Smooth muscle cell (in vitro differentiated cells): ENCODE results near the gene CYP46A1. TPM values are rescaled to one million over a fixed set of nuclear protein-coding genes. Genes with fewer than 3 reads are reported as not detected.

Source experiments
- DNase-seq: peaks from one replicate; lab custom pipeline; 2025; ENCODE audit not compliant: unreplicated experiment; lab: John Stamatoyannopoulos, UW
- H2AFZ ChIP-seq: fragments of 200-600 bp; sonication (generic); 2 replicates; pipeline ENCODE4 v1.6.0; 2016; ENCODE audit warnings: antibody characterized with exemption, low read depth, mild to moderate bottlenecking
- H3F3A ChIP-seq: fragments of 200-600 bp; sonication (generic); 2 replicates; pipeline ENCODE4 v1.6.0; 2017; ENCODE audit warnings: antibody characterized with exemption, low read depth
- H3K27ac ChIP-seq: fragments of 200-600 bp; sonication (generic); 2 replicates; pipeline ENCODE4 v1.5.1; 2016; ENCODE audit warnings: low read depth, mild to moderate bottlenecking
- H3K27me3 ChIP-seq: fragments of 200-600 bp; sonication (generic); 2 replicates; pipeline ENCODE4 v1.6.1; 2016; ENCODE audit warnings: low read depth, mild to moderate bottlenecking
- H3K36me3 ChIP-seq: fragments of 200-600 bp; sonication (generic); 2 replicates; pipeline ENCODE4 v1.5.1; 2016; ENCODE audit warnings: low read depth
- H3K4me1 ChIP-seq: fragments of 200-600 bp; sonication (generic); 2 replicates; pipeline ENCODE4 v1.5.1; 2016; ENCODE audit warnings: low read depth
- H3K4me2 ChIP-seq: fragments of 200-600 bp; sonication (generic); 2 replicates; pipeline ENCODE4 v1.6.0; 2016; ENCODE audit warnings: mild to moderate bottlenecking
- H3K4me3 ChIP-seq: fragments of 200-600 bp; sonication (generic); 2 replicates; pipeline ENCODE4 v1.5.1; 2016; ENCODE audit warnings: mild to moderate bottlenecking
- H3K79me2 ChIP-seq: fragments of 200-600 bp; sonication (generic); 2 replicates; pipeline ENCODE4 v1.6.0; 2016; ENCODE audit warnings: low read depth, mild to moderate bottlenecking
- H3K9ac ChIP-seq: fragments of 200-600 bp; sonication (generic); 2 replicates; pipeline ENCODE4 v1.6.0; 2016; ENCODE audit warnings: low read depth
- H3K9me3 ChIP-seq: fragments of 200-600 bp; sonication (generic); replicated peaks from 2 replicates; pipeline ENCODE4 v1.5.1; 2016; ENCODE audit warnings: low read depth
- H4K20me1 ChIP-seq: fragments of 200-600 bp; sonication (generic); 2 replicates; pipeline ENCODE4 v1.6.0; 2016; ENCODE audit warnings: low read depth
- WGBS: methylation state at CpG from one replicate; pipeline ENCODE4 v1.1.7; 2016; ENCODE audit warnings: low lambda C conversion rate; 5-methylcytosine and 5-hydroxymethylcytosine counted together
- polyA plus RNA-seq: library from polyadenylated mRNA; unstranded; fragments of >200 nt; fragmentation: Nextera tagmentation; extraction: Ambion mirVana; gene quantifications from 2 replicates; pipeline ENCODE4 v1.2.1, GENCODE V29; 2016
- total RNA-seq: library from RNA; depleted of rRNA; stranded (reverse); fragments of >200 nt; gene quantifications from 2 replicates; pipeline ENCODE4 v1.2.3, GENCODE V29; 2014
- TF ChIP-seq, protein P1 (sequence below): fragments of 200-600 bp; sonication (generic); IDR thresholded peaks from 2 replicates; pipeline ENCODE4 v1.5.1; 2017; ENCODE audit warnings: borderline replicate concordance, mild to moderate bottlenecking, antibody characterized with exemption; ENCODE audit not compliant: insufficient read depth, poor library complexity, severe bottlenecking

The CYP46A1 gene
- total and polyA plus RNA-seq, 2 experiments from 2014 or later = 0.63 to 1.0 TPM

DNA sequence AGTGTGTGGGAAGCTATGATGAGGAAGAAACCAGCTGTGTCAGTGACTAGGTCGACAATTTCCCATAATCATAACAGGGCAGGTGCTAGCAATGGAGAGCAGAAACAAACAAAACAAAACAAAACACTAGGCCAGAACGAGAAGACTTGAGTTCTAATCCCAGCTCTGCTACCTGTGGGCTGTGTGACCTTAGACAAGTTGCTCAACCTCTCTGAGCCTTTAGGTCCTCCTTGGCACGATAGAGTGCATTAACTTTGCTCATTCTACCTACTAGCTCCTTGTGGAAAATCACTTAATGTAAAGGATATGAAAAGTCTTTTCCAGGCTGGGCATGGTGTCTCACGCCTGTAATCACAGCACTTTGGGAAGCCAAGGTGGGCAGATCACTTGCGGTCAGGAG lies 27.9 kb upstream of the CYP46A1 start:
- TF ChIP-seq, protein P1, sequence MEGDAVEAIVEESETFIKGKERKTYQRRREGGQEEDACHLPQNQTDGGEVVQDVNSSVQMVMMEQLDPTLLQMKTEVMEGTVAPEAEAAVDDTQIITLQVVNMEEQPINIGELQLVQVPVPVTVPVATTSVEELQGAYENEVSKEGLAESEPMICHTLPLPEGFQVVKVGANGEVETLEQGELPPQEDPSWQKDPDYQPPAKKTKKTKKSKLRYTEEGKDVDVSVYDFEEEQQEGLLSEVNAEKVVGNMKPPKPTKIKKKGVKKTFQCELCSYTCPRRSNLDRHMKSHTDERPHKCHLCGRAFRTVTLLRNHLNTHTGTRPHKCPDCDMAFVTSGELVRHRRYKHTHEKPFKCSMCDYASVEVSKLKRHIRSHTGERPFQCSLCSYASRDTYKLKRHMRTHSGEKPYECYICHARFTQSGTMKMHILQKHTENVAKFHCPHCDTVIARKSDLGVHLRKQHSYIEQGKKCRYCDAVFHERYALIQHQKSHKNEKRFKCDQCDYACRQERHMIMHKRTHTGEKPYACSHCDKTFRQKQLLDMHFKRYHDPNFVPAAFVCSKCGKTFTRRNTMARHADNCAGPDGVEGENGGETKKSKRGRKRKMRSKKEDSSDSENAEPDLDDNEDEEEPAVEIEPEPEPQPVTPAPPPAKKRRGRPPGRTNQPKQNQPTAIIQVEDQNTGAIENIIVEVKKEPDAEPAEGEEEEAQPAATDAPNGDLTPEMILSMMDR = no peak

DNA sequence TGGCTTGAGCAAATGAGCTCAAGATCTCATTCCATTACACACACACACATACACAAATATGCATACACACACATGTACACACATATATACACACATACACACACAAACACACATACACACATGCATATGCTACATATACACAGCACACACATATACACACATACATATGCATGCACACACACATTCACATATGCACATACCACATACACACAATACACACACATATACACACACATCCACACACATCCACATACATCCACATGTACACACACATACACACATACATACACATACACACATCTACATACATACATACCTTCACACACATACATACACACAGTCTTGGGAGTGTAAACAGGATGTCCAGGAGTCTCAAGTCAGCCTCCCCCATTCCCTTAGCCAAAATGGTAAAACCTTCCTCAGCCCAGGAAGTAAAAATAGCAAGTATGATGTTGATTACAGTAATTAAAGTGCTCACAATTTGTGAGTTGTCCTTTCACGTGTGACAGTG lies 26.4 kb upstream of the CYP46A1 start:
- TF ChIP-seq, protein P1 = no peak
- 66% methylated on average over 1 of the region's 1 CpG for WGBS

More for the DNA sequence above, 27.9 kb upstream of the CYP46A1 start:
- Histone ChIP-seq H3K4me2 (no peak overlapping the region), H3K36me3 (no peaks in the 10 kb centered on the region), H3K9me3 (no peaks in the 10 kb centered on the region), H3K4me1 (peaks cover 7% of the 10 kb centered on the region), H3K4me3 (no peak overlapping the region), H3F3A (no peaks in the 10 kb centered on the region), H3K27me3 (no peaks in the 10 kb centered on the region), H3K79me2 (no peaks in the 10 kb centered on the region), H4K20me1 (no peaks in the 10 kb centered on the region), H2AFZ (no peak overlapping the region), H3K27ac (no peak overlapping the region), H3K9ac (no peak overlapping the region)
- 83% methylated on average over 5 of the region's 5 CpGs for WGBS
- DNase-seq = no peak

DNA sequence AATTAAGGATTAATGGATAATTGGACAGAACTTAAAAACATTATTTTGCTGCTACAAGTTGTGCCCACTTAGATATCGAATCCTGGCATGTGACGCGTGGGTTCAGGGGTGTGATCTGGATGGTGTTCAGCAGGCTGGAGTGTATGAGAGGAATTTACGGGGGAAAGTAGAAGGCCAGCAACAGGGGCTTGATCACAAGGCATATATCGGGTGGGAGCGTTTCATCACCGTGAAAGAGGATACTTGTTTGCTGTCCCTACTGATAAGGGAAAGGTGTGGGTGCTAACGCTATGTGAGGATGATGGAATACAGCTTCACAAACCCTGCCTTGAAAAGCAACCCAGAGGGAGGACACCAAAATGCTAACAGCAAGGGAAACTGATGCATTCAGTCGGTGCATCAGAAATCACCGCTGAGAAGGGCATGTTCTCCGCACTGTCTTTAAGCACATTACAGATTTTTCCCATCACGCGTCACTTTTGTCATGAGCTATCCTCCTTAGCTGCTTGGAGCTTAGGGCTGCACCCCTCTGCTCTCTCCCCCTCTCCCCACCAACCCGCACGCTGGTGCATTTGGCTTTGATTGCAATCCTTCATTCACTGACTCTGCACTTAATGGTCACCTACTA lies 25.8 kb upstream of the CYP46A1 start:
- 68% methylated on average over 15 of the region's 15 CpGs for WGBS

More for the DNA sequence above, 26.4 kb upstream of the CYP46A1 start:
- Histone ChIP-seq H3F3A (peaks cover 11% of the 10 kb centered on the region), H3K27ac (no peak overlapping the region), H3K4me2 (no peak overlapping the region), H4K20me1 (no peaks in the 10 kb centered on the region), H3K4me1 (peaks cover 8% of the 10 kb centered on the region), H3K4me3 (no peak overlapping the region), H3K79me2 (no peaks in the 10 kb centered on the region), H3K36me3 (no peaks in the 10 kb centered on the region), H3K9ac (no peak overlapping the region), H3K9me3 (no peaks in the 10 kb centered on the region), H2AFZ (no peak overlapping the region), H3K27me3 (no peaks in the 10 kb centered on the region)
- no peak for DNase-seq

More for the DNA sequence above, 25.8 kb upstream of the CYP46A1 start:
- H3K27me3 ChIP-seq = no peaks in the 10 kb centered on the region
- no peak overlapping the region for H3K4me3 ChIP-seq
- peaks cover 15% of the 10 kb centered on the region for H3F3A ChIP-seq
- H3K36me3 ChIP-seq = no peaks in the 10 kb centered on the region
- no peak overlapping the region for H3K9ac ChIP-seq
- peaks cover 14% of the 10 kb centered on the region for H3K4me1 ChIP-seq
- no peak overlapping the region for H2AFZ ChIP-seq
- H3K27ac ChIP-seq = no peak overlapping the region
- no peak overlapping the region for H3K4me2 ChIP-seq
- no peak for DNase-seq
- no peaks in the 10 kb centered on the region for H3K79me2 ChIP-seq
- H4K20me1 ChIP-seq = no peaks in the 10 kb centered on the region
- no peaks in the 10 kb centered on the region for H3K9me3 ChIP-seq
- TF ChIP-seq, protein P1 = no peak
